ENCODE measurements around the gene AHCTF1. TPM values are rescaled to one million over a fixed set of nuclear protein-coding genes. Genes with fewer than 3 reads are reported as not detected.

The AHCTF1 gene
- total and polyA plus RNA-seq, 2 experiments from 2014 or later = 21.7 to 49.8 TPM

DNA sequence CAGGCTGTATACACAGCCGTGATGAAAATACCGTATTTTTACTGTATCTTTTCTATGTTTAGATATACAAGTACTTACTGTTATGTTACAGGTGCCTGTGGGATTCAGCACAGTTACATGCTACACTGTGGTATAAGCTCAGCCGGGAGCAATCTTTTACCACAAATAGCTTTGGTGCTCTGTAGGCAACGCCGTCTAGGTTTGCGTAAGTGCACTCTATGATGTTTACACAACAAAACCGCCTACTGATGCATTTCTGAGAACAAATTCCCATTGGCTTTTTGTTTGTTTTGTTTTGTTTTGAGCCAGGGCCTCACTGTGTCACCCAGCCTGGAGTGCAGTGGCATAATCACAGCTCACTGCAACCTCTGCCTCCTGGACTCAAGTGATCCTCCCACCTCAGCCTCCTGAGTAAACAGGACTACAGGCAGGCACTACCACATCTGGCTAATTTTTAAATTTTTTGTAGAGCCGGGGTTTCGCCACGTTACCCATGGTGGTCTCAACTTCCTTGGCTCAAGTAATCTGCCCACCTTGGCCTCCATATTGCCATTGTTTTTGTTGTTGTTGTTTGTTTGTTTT, 126.5 kb downstream of the AHCTF1 start:
- Histone ChIP-seq H3K9me2 (ENCODE audit: insufficient read depth) (no peaks in the 10 kb centered on the region), H3K4me2 (no peak overlapping the region), H3K27ac (ENCODE audit: low read depth) (no peak overlapping the region), H3K4me3 (no peak overlapping the region), H4K20me1 (replicated peaks; ENCODE audit: insufficient read depth) (no peaks in the 10 kb centered on the region), H3F3A (replicated peaks; ENCODE audit: low read depth) (no peaks in the 10 kb centered on the region), H3K4me1 (ENCODE audit: insufficient read depth) (no peaks in the 10 kb centered on the region), H3K79me2 (replicated peaks; ENCODE audit: insufficient read depth) (no peaks in the 10 kb centered on the region), H3K36me3 (ENCODE audit: insufficient read depth) (no peaks in the 10 kb centered on the region), H3K27me3 (ENCODE audit: insufficient read depth) (no peaks in the 10 kb centered on the region), H2AFZ (no peak overlapping the region)
- Mint-ChIP-seq H3K36me3 (ENCODE audit: low read depth) (peaks cover 4% of the 10 kb centered on the region; the same call in 2 of the 3 replicates), H3K27me3 (ENCODE audit: insufficient read depth, low read depth, poor library complexity) (peaks cover 3% of the 10 kb centered on the region), H3K4me1 (peaks cover 6% of the 10 kb centered on the region; the same call in 2 of the 3 replicates), H3K4me3 (no peak overlapping the region), H3K9me3 (peaks cover 4% of the 10 kb centered on the region; the same call in 1 of the 3 replicates), H3K27ac (no peak overlapping the region)
- DNase-seq (ENCODE audit: low spot score) = no peak
- ATAC-seq = no peak
- no peak for TF ChIP-seq STAT1 (IDR thresholded peaks at IDR 0.05; ENCODE audit: unreplicated experiment)
- TF ChIP-seq ZNF114 (CRISPR knock-in tag; IDR thresholded peaks at IDR 0.05) = no peak
- TF ChIP-seq EZH2phosphoT487 (IDR thresholded peaks at IDR 0.05; ENCODE audit: unreplicated experiment) = no peak
- no peak for TF ChIP-seq ETS1 (IDR thresholded peaks at IDR 0.05)
- TF ChIP-seq JUNB (IDR thresholded peaks at IDR 0.05; ENCODE audit: unreplicated experiment) = no peak
- TF ChIP-seq POLR2AphosphoS5 (IDR thresholded peaks at IDR 0.05; ENCODE audit: low read depth) = no peak
- TF ChIP-seq CTCF (conservative IDR thresholded peaks at IDR 0.05; ENCODE audit: low read depth in 2 of 2) = no peak
- no peak for TF ChIP-seq REST (IDR thresholded peaks at IDR 0.05; ENCODE audit: unreplicated experiment)
- no peak for TF ChIP-seq CREB1 (CRISPR knock-in tag; IDR thresholded peaks at IDR 0.05; ENCODE audit: low read depth)
- no peak for TF ChIP-seq ZNF331 (CRISPR knock-in tag; IDR thresholded peaks at IDR 0.05; ENCODE audit: low read depth)
- no peak for TF ChIP-seq NANOG (IDR thresholded peaks at IDR 0.05; ENCODE audit: borderline replicate concordance)
- TF ChIP-seq, protein P1, sequence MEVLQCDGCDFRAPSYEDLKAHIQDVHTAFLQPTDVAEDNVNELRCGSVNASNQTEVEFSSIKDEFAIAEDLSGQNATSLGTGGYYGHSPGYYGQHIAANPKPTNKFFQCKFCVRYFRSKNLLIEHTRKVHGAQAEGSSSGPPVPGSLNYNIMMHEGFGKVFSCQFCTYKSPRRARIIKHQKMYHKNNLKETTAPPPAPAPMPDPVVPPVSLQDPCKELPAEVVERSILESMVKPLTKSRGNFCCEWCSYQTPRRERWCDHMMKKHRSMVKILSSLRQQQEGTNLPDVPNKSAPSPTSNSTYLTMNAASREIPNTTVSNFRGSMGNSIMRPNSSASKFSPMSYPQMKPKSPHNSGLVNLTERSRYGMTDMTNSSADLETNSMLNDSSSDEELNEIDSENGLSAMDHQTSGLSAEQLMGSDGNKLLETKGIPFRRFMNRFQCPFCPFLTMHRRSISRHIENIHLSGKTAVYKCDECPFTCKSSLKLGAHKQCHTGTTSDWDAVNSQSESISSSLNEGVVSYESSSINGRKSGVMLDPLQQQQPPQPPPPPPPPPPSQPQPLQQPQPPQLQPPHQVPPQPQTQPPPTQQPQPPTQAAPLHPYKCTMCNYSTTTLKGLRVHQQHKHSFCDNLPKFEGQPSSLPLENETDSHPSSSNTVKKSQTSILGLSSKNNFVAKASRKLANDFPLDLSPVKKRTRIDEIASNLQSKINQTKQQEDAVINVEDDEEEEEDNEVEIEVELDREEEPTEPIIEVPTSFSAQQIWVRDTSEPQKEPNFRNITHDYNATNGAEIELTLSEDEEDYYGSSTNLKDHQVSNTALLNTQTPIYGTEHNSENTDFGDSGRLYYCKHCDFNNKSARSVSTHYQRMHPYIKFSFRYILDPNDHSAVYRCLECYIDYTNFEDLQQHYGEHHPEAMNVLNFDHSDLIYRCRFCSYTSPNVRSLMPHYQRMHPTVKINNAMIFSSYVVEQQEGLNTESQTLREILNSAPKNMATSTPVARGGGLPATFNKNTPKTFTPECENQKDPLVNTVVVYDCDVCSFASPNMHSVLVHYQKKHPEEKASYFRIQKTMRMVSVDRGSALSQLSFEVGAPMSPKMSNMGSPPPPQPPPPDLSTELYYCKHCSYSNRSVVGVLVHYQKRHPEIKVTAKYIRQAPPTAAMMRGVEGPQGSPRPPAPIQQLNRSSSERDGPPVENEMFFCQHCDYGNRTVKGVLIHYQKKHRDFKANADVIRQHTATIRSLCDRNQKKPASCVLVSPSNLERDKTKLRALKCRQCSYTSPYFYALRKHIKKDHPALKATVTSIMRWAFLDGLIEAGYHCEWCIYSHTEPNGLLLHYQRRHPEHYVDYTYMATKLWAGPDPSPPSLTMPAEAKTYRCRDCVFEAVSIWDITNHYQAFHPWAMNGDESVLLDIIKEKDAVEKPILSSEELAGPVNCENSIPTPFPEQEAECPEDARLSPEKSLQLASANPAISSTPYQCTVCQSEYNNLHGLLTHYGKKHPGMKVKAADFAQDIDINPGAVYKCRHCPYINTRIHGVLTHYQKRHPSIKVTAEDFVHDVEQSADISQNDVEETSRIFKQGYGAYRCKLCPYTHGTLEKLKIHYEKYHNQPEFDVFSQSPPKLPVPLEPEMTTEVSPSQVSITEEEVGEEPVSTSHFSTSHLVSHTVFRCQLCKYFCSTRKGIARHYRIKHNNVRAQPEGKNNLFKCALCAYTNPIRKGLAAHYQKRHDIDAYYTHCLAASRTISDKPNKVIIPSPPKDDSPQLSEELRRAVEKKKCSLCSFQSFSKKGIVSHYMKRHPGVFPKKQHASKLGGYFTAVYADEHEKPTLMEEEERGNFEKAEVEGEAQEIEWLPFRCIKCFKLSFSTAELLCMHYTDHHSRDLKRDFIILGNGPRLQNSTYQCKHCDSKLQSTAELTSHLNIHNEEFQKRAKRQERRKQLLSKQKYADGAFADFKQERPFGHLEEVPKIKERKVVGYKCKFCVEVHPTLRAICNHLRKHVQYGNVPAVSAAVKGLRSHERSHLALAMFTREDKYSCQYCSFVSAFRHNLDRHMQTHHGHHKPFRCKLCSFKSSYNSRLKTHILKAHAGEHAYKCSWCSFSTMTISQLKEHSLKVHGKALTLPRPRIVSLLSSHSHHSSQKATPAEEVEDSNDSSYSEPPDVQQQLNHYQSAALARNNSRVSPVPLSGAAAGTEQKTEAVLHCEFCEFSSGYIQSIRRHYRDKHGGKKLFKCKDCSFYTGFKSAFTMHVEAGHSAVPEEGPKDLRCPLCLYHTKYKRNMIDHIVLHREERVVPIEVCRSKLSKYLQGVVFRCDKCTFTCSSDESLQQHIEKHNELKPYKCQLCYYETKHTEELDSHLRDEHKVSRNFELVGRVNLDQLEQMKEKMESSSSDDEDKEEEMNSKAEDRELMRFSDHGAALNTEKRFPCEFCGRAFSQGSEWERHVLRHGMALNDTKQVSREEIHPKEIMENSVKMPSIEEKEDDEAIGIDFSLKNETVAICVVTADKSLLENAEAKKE (CRISPR knock-in tag; IDR thresholded peaks at IDR 0.05) = no peak
- no peak for TF ChIP-seq EZH2 (IDR thresholded peaks at IDR 0.05; ENCODE audit: low read depth, unreplicated experiment)

All from GM23338 (cell line).